Lower leg skin (tissue), 3 donors: Measurements from ENCODE around the gene ZDHHC19.

Source experiments
- CTCF ChIP-seq, 3 donors: fragments of 450-650 bp; IDR thresholded peaks; one replicate each; pipeline ENCODE4 v1.5.1; 2016; ENCODE audit warnings: antibody characterized with exemption in 3 of 3, mild to moderate bottlenecking in 3 of 3, moderate library complexity in 2 of 3
- POLR2A ChIP-seq, 2 donors: fragments of 450-650 bp; IDR thresholded peaks; one replicate each; pipeline ENCODE4 v1.6.1; 2016 to 2017; ENCODE audit warnings: antibody characterized with exemption in 2 of 2, mild to moderate bottlenecking in 1 of 2, moderate library complexity in 1 of 2

- TF ChIP-seq CTCF (IDR thresholded peaks at IDR 0.05) (no peak), POLR2A (IDR thresholded peaks at IDR 0.05) (no peak)
Measured at GRCh38 chr3:196175722-196176121, 35.5 kb downstream of the ZDHHC19 start.
